D721Med (cell line): Measurements from ENCODE around the gene SOX21.
"Not testable (repeated sequence)": the region's sequence is repeated elsewhere in the genome, so short reads cannot be mapped to it uniquely, and the experiment has no call there.

Experiments
- DNase-seq: peaks from one replicate; pipeline ENCODE4 v3.0.0; 2011; ENCODE audit warnings: low spot score; ENCODE audit not compliant: insufficient read length
- FAIRE-seq: peaks from 2 replicates; lab custom pipeline; 2011; peaks lifted over from hg19 to GRCh38; lab: Jason Lieb, UNC
- TF ChIP-seq, protein P1 (sequence below): IDR thresholded peaks from 2 replicates; pipeline ENCODE4 v1.5.1; 2012; ENCODE audit warnings: mild to moderate bottlenecking, control low read depth; ENCODE audit not compliant: insufficient read depth; ENCODE audit errors: missing control alignments

Gene SOX21

GRCh38 chr13:94731028-94731427, 18.7 kb upstream of the SOX21 start:
- FAIRE-seq (no peak), DNase-seq (no peak)
- TF ChIP-seq, protein P1, sequence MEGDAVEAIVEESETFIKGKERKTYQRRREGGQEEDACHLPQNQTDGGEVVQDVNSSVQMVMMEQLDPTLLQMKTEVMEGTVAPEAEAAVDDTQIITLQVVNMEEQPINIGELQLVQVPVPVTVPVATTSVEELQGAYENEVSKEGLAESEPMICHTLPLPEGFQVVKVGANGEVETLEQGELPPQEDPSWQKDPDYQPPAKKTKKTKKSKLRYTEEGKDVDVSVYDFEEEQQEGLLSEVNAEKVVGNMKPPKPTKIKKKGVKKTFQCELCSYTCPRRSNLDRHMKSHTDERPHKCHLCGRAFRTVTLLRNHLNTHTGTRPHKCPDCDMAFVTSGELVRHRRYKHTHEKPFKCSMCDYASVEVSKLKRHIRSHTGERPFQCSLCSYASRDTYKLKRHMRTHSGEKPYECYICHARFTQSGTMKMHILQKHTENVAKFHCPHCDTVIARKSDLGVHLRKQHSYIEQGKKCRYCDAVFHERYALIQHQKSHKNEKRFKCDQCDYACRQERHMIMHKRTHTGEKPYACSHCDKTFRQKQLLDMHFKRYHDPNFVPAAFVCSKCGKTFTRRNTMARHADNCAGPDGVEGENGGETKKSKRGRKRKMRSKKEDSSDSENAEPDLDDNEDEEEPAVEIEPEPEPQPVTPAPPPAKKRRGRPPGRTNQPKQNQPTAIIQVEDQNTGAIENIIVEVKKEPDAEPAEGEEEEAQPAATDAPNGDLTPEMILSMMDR: no peak

- not testable (repeated sequence) for FAIRE-seq, DNase-seq
Observed at GRCh38 chr13:94729941-94730340, 17.6 kb upstream of the SOX21 start.

DNA sequence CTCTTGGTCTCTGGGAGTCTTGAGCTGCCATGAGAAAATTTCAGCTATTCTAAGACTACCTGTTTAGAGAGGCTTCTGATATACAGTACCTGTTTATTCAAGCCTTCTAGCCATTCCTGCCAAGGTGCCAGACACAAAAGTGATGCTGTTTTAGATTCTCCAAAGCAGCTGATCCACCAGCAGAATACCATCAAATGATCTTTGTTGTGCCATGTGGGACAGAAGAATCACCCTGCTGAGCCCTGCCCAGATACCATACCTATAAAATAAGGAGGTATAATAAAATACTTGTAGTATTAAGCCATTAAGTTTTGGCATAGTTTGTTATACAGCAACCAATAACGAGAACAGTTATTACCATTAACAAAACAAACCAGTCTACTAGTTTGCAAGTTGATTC, 14.1 kb upstream of the SOX21 start:
- FAIRE-seq: no peak
- TF ChIP-seq, protein P1: no peak

GRCh38 chr13:94722609-94723345, 10.4 kb upstream of the SOX21 start:
- DNase-seq (no peak), FAIRE-seq (no peak)
- TF ChIP-seq, protein P1: no peak

More for the DNA sequence above, 14.1 kb upstream of the SOX21 start:
- DNase-seq: no peak

DNA sequence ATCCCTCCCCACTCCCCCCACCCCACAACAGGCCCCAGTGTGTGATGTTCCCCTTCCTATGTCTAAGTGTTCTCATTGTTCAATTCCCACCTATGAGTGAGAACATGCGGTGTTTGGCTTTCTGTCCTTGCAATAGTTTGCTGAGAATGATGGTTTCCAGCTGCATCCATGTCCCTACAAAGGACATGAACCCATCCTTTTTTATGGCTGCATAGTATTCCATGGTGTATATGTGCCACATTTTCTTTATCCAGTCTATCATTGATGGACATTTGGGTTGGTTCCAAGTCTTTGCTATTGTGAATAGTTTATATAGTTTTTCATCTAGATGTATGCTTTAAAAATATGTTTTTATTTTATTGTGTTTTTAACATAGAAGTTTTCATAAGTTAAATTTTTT, 6.4 kb upstream of the SOX21 start:
- DNase-seq, FAIRE-seq: not testable (repeated sequence)

DNA sequence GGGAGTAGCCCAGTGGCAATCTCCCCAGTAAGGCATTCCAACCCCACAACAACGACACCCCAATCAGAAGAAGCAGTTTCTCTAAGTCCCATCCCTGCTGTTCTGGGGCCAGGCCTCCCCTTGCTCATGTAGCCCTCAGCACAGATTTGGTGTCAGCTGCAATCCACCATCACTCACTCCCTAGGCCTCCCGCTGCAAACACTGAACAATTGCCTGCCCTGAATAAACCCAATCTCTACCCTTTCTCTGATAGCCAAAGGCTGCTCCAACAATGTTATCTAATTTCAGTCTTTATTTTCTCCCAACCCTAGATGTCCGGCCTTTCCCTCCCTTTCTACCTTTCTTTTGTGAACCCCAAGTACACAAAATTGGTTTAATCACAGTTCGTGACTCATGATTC, 5.6 kb upstream of the SOX21 start:
- no peak for FAIRE-seq
- DNase-seq: no peak
- TF ChIP-seq, protein P1: no peak

- no peak for DNase-seq
- TF ChIP-seq, protein P1: peak; percentile 34
- FAIRE-seq: no peak
Observed at GRCh38 chr13:94716016-94716415, 3.7 kb upstream of the SOX21 start.

DNA sequence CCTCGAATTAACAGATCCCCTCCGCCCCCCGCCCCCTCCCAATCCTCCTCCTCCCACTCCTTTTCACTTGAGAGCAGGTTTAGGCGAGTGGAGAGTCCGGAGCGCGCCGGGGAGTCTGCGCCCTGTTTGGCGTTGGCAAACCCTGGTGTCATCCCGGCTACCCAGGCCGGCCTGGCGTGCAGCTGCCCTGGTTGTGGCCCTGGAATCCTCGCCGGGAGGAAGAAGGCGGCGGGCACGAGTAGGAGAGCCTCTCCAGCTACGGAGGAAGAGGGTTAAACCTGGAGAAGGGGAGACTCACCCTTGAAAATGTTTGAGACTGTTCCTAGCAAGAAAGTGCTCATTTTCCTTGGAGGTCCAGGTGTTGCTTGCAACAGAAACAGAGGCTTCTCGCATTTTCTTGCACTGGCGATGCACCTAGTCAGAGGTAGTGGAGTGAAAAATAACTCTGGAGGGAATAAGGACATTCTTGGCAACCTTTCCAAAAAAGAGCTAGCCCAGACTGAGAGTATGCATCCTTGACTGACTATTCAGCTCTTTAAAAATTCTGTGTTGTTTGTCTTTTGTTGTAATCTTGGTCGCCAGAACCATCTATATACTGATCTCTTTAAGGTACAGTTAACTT, 1.3 kb upstream of the SOX21 start:
- DNase-seq: no peak
- TF ChIP-seq, protein P1: no peak
- FAIRE-seq: no peak
